ENCODE results near the gene KCNK17.

The KCNK17 gene

GRCh38 chr6:39279539-39279938, 34.7 kb downstream of the KCNK17 start:
- Histone ChIP-seq H3K4me1 (ENCODE audit: control insufficient read depth, insufficient read depth, low read length) (no peaks in the 10 kb centered on the region), H3K9ac (ENCODE audit: low read depth, low read length) (no peak overlapping the region), H3K27me3 (ENCODE audit: control insufficient read depth, insufficient read depth, low read length) (no peaks in the 10 kb centered on the region), H3K9me3 (replicated peaks; ENCODE audit: low read length) (no peaks in the 10 kb centered on the region), H3K4me3 (ENCODE audit: low read length) (no peak overlapping the region), H3K36me3 (ENCODE audit: insufficient read depth, low read length) (no peaks in the 10 kb centered on the region), H3K4me2 (ENCODE audit: low read length) (no peak overlapping the region)

GRCh38 chr6:39276379-39276995, 37.7 kb downstream of the KCNK17 start:
- no peaks in the 10 kb centered on the region for H3K27me3 ChIP-seq (ENCODE audit: control insufficient read depth, insufficient read depth, low read length)
- no peaks in the 10 kb centered on the region for H3K4me1 ChIP-seq (ENCODE audit: control insufficient read depth, insufficient read depth, low read length)
- no peak overlapping the region for H3K4me2 ChIP-seq (ENCODE audit: low read length)
- H3K4me3 ChIP-seq (ENCODE audit: low read length) = no peak overlapping the region
- H3K9me3 ChIP-seq (replicated peaks; ENCODE audit: low read length) = no peaks in the 10 kb centered on the region
- H3K9ac ChIP-seq (ENCODE audit: low read depth, low read length) = no peak overlapping the region
- no peaks in the 10 kb centered on the region for H3K36me3 ChIP-seq (ENCODE audit: insufficient read depth, low read length)

GRCh38 chr6:39274903-39275302, 39.3 kb downstream of the KCNK17 start:
- Histone ChIP-seq H3K4me1 (ENCODE audit: control insufficient read depth, insufficient read depth, low read length) (no peaks in the 10 kb centered on the region), H3K9ac (ENCODE audit: low read depth, low read length) (no peak overlapping the region), H3K36me3 (ENCODE audit: insufficient read depth, low read length) (no peaks in the 10 kb centered on the region), H3K4me3 (ENCODE audit: low read length) (no peak overlapping the region), H3K4me2 (ENCODE audit: low read length) (no peak overlapping the region), H3K27me3 (ENCODE audit: control insufficient read depth, insufficient read depth, low read length) (no peaks in the 10 kb centered on the region), H3K9me3 (replicated peaks; ENCODE audit: low read length) (no peaks in the 10 kb centered on the region)

GRCh38 chr6:39274471-39274870, 39.7 kb downstream of the KCNK17 start:
- Histone ChIP-seq H3K27me3 (ENCODE audit: control insufficient read depth, insufficient read depth, low read length) (no peaks in the 10 kb centered on the region), H3K36me3 (ENCODE audit: insufficient read depth, low read length) (no peaks in the 10 kb centered on the region), H3K9ac (ENCODE audit: low read depth, low read length) (no peak overlapping the region), H3K9me3 (replicated peaks; ENCODE audit: low read length) (no peaks in the 10 kb centered on the region), H3K4me1 (ENCODE audit: control insufficient read depth, insufficient read depth, low read length) (no peaks in the 10 kb centered on the region), H3K4me2 (ENCODE audit: low read length) (no peak overlapping the region), H3K4me3 (ENCODE audit: low read length) (no peak overlapping the region)

- no peaks in the 10 kb centered on the region for H3K9me3 ChIP-seq (replicated peaks; ENCODE audit: low read length)
- no peak overlapping the region for H3K4me2 ChIP-seq (ENCODE audit: low read length)
- H3K9ac ChIP-seq (ENCODE audit: low read depth, low read length) = no peak overlapping the region
- H3K4me3 ChIP-seq (ENCODE audit: low read length) = no peak overlapping the region
- H3K27me3 ChIP-seq (ENCODE audit: control insufficient read depth, insufficient read depth, low read length) = no peaks in the 10 kb centered on the region
- H3K4me1 ChIP-seq (ENCODE audit: control insufficient read depth, insufficient read depth, low read length) = no peaks in the 10 kb centered on the region
- H3K36me3 ChIP-seq (ENCODE audit: insufficient read depth, low read length) = no peaks in the 10 kb centered on the region
These were observed 40.8 kb downstream of the KCNK17 start for GRCh38 chr6:39273406-39273821.

- H3K27me3 ChIP-seq (ENCODE audit: control insufficient read depth, insufficient read depth, low read length) = no peaks in the 10 kb centered on the region
- no peaks in the 10 kb centered on the region for H3K4me1 ChIP-seq (ENCODE audit: control insufficient read depth, insufficient read depth, low read length)
- H3K9me3 ChIP-seq (replicated peaks; ENCODE audit: low read length) = no peaks in the 10 kb centered on the region
- no peak overlapping the region for H3K4me2 ChIP-seq (ENCODE audit: low read length)
- no peaks in the 10 kb centered on the region for H3K36me3 ChIP-seq (ENCODE audit: insufficient read depth, low read length)
- no peak overlapping the region for H3K4me3 ChIP-seq (ENCODE audit: low read length)
- H3K9ac ChIP-seq (ENCODE audit: low read depth, low read length) = no peak overlapping the region
These were observed 44.3 kb downstream of the KCNK17 start for GRCh38 chr6:39269961-39270360.

- H3K36me3 ChIP-seq (ENCODE audit: insufficient read depth, low read length) = no peaks in the 10 kb centered on the region
- H3K27me3 ChIP-seq (ENCODE audit: control insufficient read depth, insufficient read depth, low read length) = no peaks in the 10 kb centered on the region
- no peak overlapping the region for H3K4me2 ChIP-seq (ENCODE audit: low read length)
- H3K9me3 ChIP-seq (replicated peaks; ENCODE audit: low read length) = no peaks in the 10 kb centered on the region
- no peak overlapping the region for H3K9ac ChIP-seq (ENCODE audit: low read depth, low read length)
- no peaks in the 10 kb centered on the region for H3K4me1 ChIP-seq (ENCODE audit: control insufficient read depth, insufficient read depth, low read length)
- H3K4me3 ChIP-seq (ENCODE audit: low read length) = no peak overlapping the region
These were observed 45.5 kb downstream of the KCNK17 start for GRCh38 chr6:39268721-39269120.

- Histone ChIP-seq H3K27me3 (ENCODE audit: control insufficient read depth, insufficient read depth, low read length) (no peaks in the 10 kb centered on the region), H3K4me2 (ENCODE audit: low read length) (no peak overlapping the region), H3K36me3 (ENCODE audit: insufficient read depth, low read length) (no peaks in the 10 kb centered on the region), H3K4me3 (ENCODE audit: low read length) (no peak overlapping the region), H3K4me1 (ENCODE audit: control insufficient read depth, insufficient read depth, low read length) (no peaks in the 10 kb centered on the region), H3K9ac (ENCODE audit: low read depth, low read length) (no peak overlapping the region), H3K9me3 (replicated peaks; ENCODE audit: low read length) (no peaks in the 10 kb centered on the region)
These were observed 46.0 kb downstream of the KCNK17 start for GRCh38 chr6:39268171-39268570.

- Histone ChIP-seq H3K9ac (ENCODE audit: low read depth, low read length) (no peak overlapping the region), H3K27me3 (ENCODE audit: control insufficient read depth, insufficient read depth, low read length) (no peaks in the 10 kb centered on the region), H3K4me3 (ENCODE audit: low read length) (no peak overlapping the region), H3K4me1 (ENCODE audit: control insufficient read depth, insufficient read depth, low read length) (no peaks in the 10 kb centered on the region), H3K9me3 (replicated peaks; ENCODE audit: low read length) (no peaks in the 10 kb centered on the region), H3K36me3 (ENCODE audit: insufficient read depth, low read length) (no peaks in the 10 kb centered on the region), H3K4me2 (ENCODE audit: low read length) (no peak overlapping the region)
These were observed 47.4 kb downstream of the KCNK17 start for GRCh38 chr6:39266782-39267355.

GRCh38 chr6:39266375-39266774, 47.8 kb downstream of the KCNK17 start:
- no peaks in the 10 kb centered on the region for H3K36me3 ChIP-seq (ENCODE audit: insufficient read depth, low read length)
- no peaks in the 10 kb centered on the region for H3K9me3 ChIP-seq (replicated peaks; ENCODE audit: low read length)
- H3K9ac ChIP-seq (ENCODE audit: low read depth, low read length) = no peak overlapping the region
- H3K27me3 ChIP-seq (ENCODE audit: control insufficient read depth, insufficient read depth, low read length) = no peaks in the 10 kb centered on the region
- no peak overlapping the region for H3K4me2 ChIP-seq (ENCODE audit: low read length)
- no peak overlapping the region for H3K4me3 ChIP-seq (ENCODE audit: low read length)
- no peaks in the 10 kb centered on the region for H3K4me1 ChIP-seq (ENCODE audit: control insufficient read depth, insufficient read depth, low read length)

GRCh38 chr6:39263303-39264037, 50.7 kb downstream of the KCNK17 start:
- H3K27me3 ChIP-seq (ENCODE audit: control insufficient read depth, insufficient read depth, low read length) = no peaks in the 10 kb centered on the region

GRCh38 chr6:39261751-39262150, 52.5 kb downstream of the KCNK17 start:
- Histone ChIP-seq H3K27me3 (ENCODE audit: control insufficient read depth, insufficient read depth, low read length) (no peaks in the 10 kb centered on the region), H3K4me2 (ENCODE audit: low read length) (no peak overlapping the region), H3K36me3 (ENCODE audit: insufficient read depth, low read length) (no peaks in the 10 kb centered on the region), H3K4me1 (ENCODE audit: control insufficient read depth, insufficient read depth, low read length) (no peaks in the 10 kb centered on the region), H3K4me3 (ENCODE audit: low read length) (no peak overlapping the region), H3K9ac (ENCODE audit: low read depth, low read length) (no peak overlapping the region), H3K9me3 (replicated peaks; ENCODE audit: low read length) (no peaks in the 10 kb centered on the region)

More at GRCh38 chr6:39263303-39264037, 50.7 kb downstream of the KCNK17 start:
- H3K36me3 ChIP-seq (ENCODE audit: insufficient read depth, low read length) = no peaks in the 10 kb centered on the region
- no peaks in the 10 kb centered on the region for H3K9me3 ChIP-seq (replicated peaks; ENCODE audit: low read length)
- no peaks in the 10 kb centered on the region for H3K4me1 ChIP-seq (ENCODE audit: control insufficient read depth, insufficient read depth, low read length)
- H3K9ac ChIP-seq (ENCODE audit: low read depth, low read length) = no peak overlapping the region
- H3K4me3 ChIP-seq (ENCODE audit: low read length) = no peak overlapping the region
- no peak overlapping the region for H3K4me2 ChIP-seq (ENCODE audit: low read length)
